Measurements from ENCODE around the gene GFM1. TPM values are rescaled to one million over a fixed set of nuclear protein-coding genes. Genes with fewer than 3 reads are reported as not detected.

GFM1 gene
- total RNA-seq, 1 donor from 2014 or later, result 56.4 TPM

DNA sequence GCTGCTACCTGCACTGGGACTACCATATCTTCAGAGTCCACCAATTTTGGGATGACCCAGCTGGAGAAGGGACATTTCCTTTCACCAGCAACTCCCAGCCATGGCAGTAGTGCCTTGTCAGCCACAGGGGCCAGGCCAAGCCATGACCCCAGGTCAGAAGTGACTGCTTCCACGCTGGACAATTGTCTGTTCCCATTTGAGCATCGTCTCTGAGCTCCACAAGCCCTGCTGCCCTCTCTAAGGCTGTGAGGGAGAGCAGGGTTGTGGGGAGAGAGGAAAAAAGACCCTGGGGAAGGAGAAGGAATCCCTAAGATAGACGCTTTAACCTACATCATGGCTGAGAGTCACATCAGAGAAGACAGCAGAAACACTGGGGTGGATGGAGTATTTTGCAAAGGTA lies 95.3 kb downstream of the GFM1 start:
- DNase-seq (no peak), ATAC-seq (ENCODE audit: low read depth) (no peak)
- H3K9me3 Mint-ChIP-seq, result peaks cover 8% of the 10 kb centered on the region
- no peaks in the 10 kb centered on the region for H3K36me3 Mint-ChIP-seq (ENCODE audit: low read depth)
- H3K4me1 Mint-ChIP-seq, result peaks cover 5% of the 10 kb centered on the region
- no peak for TF ChIP-seq CTCF (IDR thresholded peaks at IDR 0.05)
- POLR2A ChIA-PET, result no interaction called here
- intact Hi-C loops (cut with micrococcal nuclease), result no loop called here
- H3K27me3 Mint-ChIP-seq, result no peaks in the 10 kb centered on the region
- CTCF ChIA-PET, result no interaction called here
- H3K4me3 Mint-ChIP-seq, result no peak overlapping the region
- H3K27ac Mint-ChIP-seq, result no peak overlapping the region

Other genes starting within 250 kb of the GFM1 start
- gene MLF1, start 73.3 kb upstream of the GFM1 start, total RNA-seq, result not detected in 2 replicates
- gene LXN, start 28.1 kb downstream of the GFM1 start, total RNA-seq, result 5.2 and 5.9 TPM in 2 replicates
- gene RARRES1, start 87.9 kb downstream of the GFM1 start, total RNA-seq, result not detected in 2 replicates
- 36.8 and 41.6 TPM in 2 replicates for gene MFSD1, start 157.5 kb downstream of the GFM1 start, total RNA-seq

Measured in activated B cell treated with CpG ODN at 0.5 μM for 24 hours (primary cell).